ENCODE results near the gene IER3.

Gene IER3

GRCh38 chr6:30711758-30712380, 32.5 kb downstream of the IER3 start:
- Histone ChIP-seq H3K9me3 (ENCODE audit: control insufficient read depth, insufficient read depth, low read length) (no peaks in the 10 kb centered on the region), H3K36me3 (ENCODE audit: control insufficient read depth, insufficient read depth, low read length) (peaks cover 77% of the 10 kb centered on the region), H3K9ac (ENCODE audit: low read depth, low read length) (no peak overlapping the region), H3K27me3 (ENCODE audit: control insufficient read depth, insufficient read depth, low read length) (no peaks in the 10 kb centered on the region), H3K4me1 (ENCODE audit: control insufficient read depth, insufficient read depth, low read length) (peaks cover 5% of the 10 kb centered on the region; the same call in 1 of the 2 replicates), H3K4me3 (ENCODE audit: low read depth, low read length) (no peak overlapping the region), H3K27ac (ENCODE audit: low read depth, low read length) (no peak overlapping the region)

- Histone ChIP-seq H3K27ac (ENCODE audit: low read depth, low read length) (no peak overlapping the region), H3K4me3 (ENCODE audit: low read depth, low read length) (no peak overlapping the region), H3K27me3 (ENCODE audit: control insufficient read depth, insufficient read depth, low read length) (no peaks in the 10 kb centered on the region), H3K36me3 (ENCODE audit: control insufficient read depth, insufficient read depth, low read length) (peaks cover 84% of the 10 kb centered on the region), H3K9me3 (ENCODE audit: control insufficient read depth, insufficient read depth, low read length) (no peaks in the 10 kb centered on the region), H3K9ac (ENCODE audit: low read depth, low read length) (no peak overlapping the region), H3K4me1 (ENCODE audit: control insufficient read depth, insufficient read depth, low read length) (no peaks in the 10 kb centered on the region)
These were observed 35.1 kb downstream of the IER3 start for GRCh38 chr6:30709101-30709868.

GRCh38 chr6:30707281-30707850, 37.0 kb downstream of the IER3 start:
- no peaks in the 10 kb centered on the region for H3K9me3 ChIP-seq (ENCODE audit: control insufficient read depth, insufficient read depth, low read length)
- no peak overlapping the region for H3K27ac ChIP-seq (ENCODE audit: low read depth, low read length)

GRCh38 chr6:30705620-30706019, 38.7 kb downstream of the IER3 start:
- Histone ChIP-seq H3K9ac (ENCODE audit: low read depth, low read length) (no peak overlapping the region), H3K4me1 (ENCODE audit: control insufficient read depth, insufficient read depth, low read length) (no peaks in the 10 kb centered on the region), H3K27ac (ENCODE audit: low read depth, low read length) (no peak overlapping the region), H3K9me3 (ENCODE audit: control insufficient read depth, insufficient read depth, low read length) (no peaks in the 10 kb centered on the region), H3K4me3 (ENCODE audit: low read depth, low read length) (no peak overlapping the region), H3K36me3 (ENCODE audit: control insufficient read depth, insufficient read depth, low read length) (peaks cover 79% of the 10 kb centered on the region), H3K27me3 (ENCODE audit: control insufficient read depth, insufficient read depth, low read length) (no peaks in the 10 kb centered on the region)

More at GRCh38 chr6:30707281-30707850, 37.0 kb downstream of the IER3 start:
- H3K9ac ChIP-seq (ENCODE audit: low read depth, low read length) = no peak overlapping the region
- no peaks in the 10 kb centered on the region for H3K27me3 ChIP-seq (ENCODE audit: control insufficient read depth, insufficient read depth, low read length)
- H3K4me3 ChIP-seq (ENCODE audit: low read depth, low read length) = no peak overlapping the region
- H3K4me1 ChIP-seq (ENCODE audit: control insufficient read depth, insufficient read depth, low read length) = no peaks in the 10 kb centered on the region
- peaks cover 84% of the 10 kb centered on the region for H3K36me3 ChIP-seq (ENCODE audit: control insufficient read depth, insufficient read depth, low read length)

GRCh38 chr6:30703821-30704220, 40.5 kb downstream of the IER3 start:
- Histone ChIP-seq H3K27me3 (ENCODE audit: control insufficient read depth, insufficient read depth, low read length) (no peaks in the 10 kb centered on the region), H3K4me1 (ENCODE audit: control insufficient read depth, insufficient read depth, low read length) (no peaks in the 10 kb centered on the region), H3K27ac (ENCODE audit: low read depth, low read length) (no peak overlapping the region), H3K9ac (ENCODE audit: low read depth, low read length) (no peak overlapping the region), H3K9me3 (ENCODE audit: control insufficient read depth, insufficient read depth, low read length) (no peaks in the 10 kb centered on the region), H3K36me3 (ENCODE audit: control insufficient read depth, insufficient read depth, low read length) (peaks cover 75% of the 10 kb centered on the region), H3K4me3 (ENCODE audit: low read depth, low read length) (no peak overlapping the region)

GRCh38 chr6:30703011-30703410, 41.3 kb downstream of the IER3 start:
- no peak overlapping the region for H3K9ac ChIP-seq (ENCODE audit: low read depth, low read length)
- peaks cover 71% of the 10 kb centered on the region for H3K36me3 ChIP-seq (ENCODE audit: control insufficient read depth, insufficient read depth, low read length)
- no peak overlapping the region for H3K4me3 ChIP-seq (ENCODE audit: low read depth, low read length)
- no peak overlapping the region for H3K27ac ChIP-seq (ENCODE audit: low read depth, low read length)
- H3K9me3 ChIP-seq (ENCODE audit: control insufficient read depth, insufficient read depth, low read length) = no peaks in the 10 kb centered on the region
- no peaks in the 10 kb centered on the region for H3K27me3 ChIP-seq (ENCODE audit: control insufficient read depth, insufficient read depth, low read length)
- H3K4me1 ChIP-seq (ENCODE audit: control insufficient read depth, insufficient read depth, low read length) = no peaks in the 10 kb centered on the region

GRCh38 chr6:30700340-30700739, 44.0 kb downstream of the IER3 start:
- Histone ChIP-seq H3K36me3 (ENCODE audit: control insufficient read depth, insufficient read depth, low read length) (peaks cover 51% of the 10 kb centered on the region), H3K9me3 (ENCODE audit: control insufficient read depth, insufficient read depth, low read length) (no peaks in the 10 kb centered on the region), H3K4me1 (ENCODE audit: control insufficient read depth, insufficient read depth, low read length) (no peaks in the 10 kb centered on the region)

GRCh38 chr6:30696432-30696831, 47.9 kb downstream of the IER3 start:
- no peak overlapping the region for H3K27ac ChIP-seq (ENCODE audit: low read depth, low read length)
- peaks cover 14% of the 10 kb centered on the region for H3K36me3 ChIP-seq (ENCODE audit: control insufficient read depth, insufficient read depth, low read length)
- no peaks in the 10 kb centered on the region for H3K9me3 ChIP-seq (ENCODE audit: control insufficient read depth, insufficient read depth, low read length)
- H3K27me3 ChIP-seq (ENCODE audit: control insufficient read depth, insufficient read depth, low read length) = no peaks in the 10 kb centered on the region
- H3K4me1 ChIP-seq (ENCODE audit: control insufficient read depth, insufficient read depth, low read length) = peaks cover 2% of the 10 kb centered on the region
- H3K4me3 ChIP-seq (ENCODE audit: low read depth, low read length) = no peak overlapping the region
- no peak overlapping the region for H3K9ac ChIP-seq (ENCODE audit: low read depth, low read length)

More at GRCh38 chr6:30700340-30700739, 44.0 kb downstream of the IER3 start:
- Histone ChIP-seq H3K9ac (ENCODE audit: low read depth, low read length) (no peak overlapping the region), H3K4me3 (ENCODE audit: low read depth, low read length) (no peak overlapping the region), H3K27me3 (ENCODE audit: control insufficient read depth, insufficient read depth, low read length) (no peaks in the 10 kb centered on the region), H3K27ac (ENCODE audit: low read depth, low read length) (no peak overlapping the region)
